ENCODE data around the gene DDRGK1. TPM values are rescaled to one million over a fixed set of nuclear protein-coding genes. Genes with fewer than 3 reads are reported as not detected.
"Not testable (repeated sequence)": the region's sequence is repeated elsewhere in the genome, so short reads cannot be mapped to it uniquely, and the experiment has no call there.

Gene DDRGK1
- total RNA-seq, 1 donor from 2014 or later: 59.3 TPM

DNA sequence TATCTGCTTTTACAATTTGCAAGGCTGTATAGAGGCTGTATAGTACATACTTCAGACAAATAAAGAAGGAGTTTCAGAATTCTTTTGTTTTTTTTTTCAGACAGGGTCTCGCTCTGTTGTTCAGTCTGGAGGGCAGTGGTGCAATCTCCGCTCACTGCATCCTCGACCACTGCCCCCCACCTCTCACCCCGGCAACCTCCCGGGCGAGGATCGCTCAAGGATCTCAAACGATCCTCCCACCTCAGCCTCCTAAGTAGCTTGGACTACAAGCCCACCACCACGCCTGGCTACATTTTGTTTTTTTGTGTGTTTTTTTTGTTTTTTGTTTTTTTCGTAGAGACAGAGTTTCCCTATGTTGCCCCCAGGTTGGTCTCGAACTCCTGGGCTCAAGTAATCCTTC is 46.7 kb downstream of the DDRGK1 start:
- H3K4me1 Mint-ChIP-seq (ENCODE audit: low read depth, unreplicated experiment): peaks cover 18% of the 10 kb centered on the region
- no peaks in the 10 kb centered on the region for H3K36me3 Mint-ChIP-seq (ENCODE audit: unreplicated experiment)
- H3K27ac Mint-ChIP-seq (ENCODE audit: unreplicated experiment): peak overlapping the region; percentile 76
- peak overlapping the region; percentile 83 for H3K4me3 Mint-ChIP-seq (ENCODE audit: unreplicated experiment)
- TF ChIP-seq, protein P1, sequence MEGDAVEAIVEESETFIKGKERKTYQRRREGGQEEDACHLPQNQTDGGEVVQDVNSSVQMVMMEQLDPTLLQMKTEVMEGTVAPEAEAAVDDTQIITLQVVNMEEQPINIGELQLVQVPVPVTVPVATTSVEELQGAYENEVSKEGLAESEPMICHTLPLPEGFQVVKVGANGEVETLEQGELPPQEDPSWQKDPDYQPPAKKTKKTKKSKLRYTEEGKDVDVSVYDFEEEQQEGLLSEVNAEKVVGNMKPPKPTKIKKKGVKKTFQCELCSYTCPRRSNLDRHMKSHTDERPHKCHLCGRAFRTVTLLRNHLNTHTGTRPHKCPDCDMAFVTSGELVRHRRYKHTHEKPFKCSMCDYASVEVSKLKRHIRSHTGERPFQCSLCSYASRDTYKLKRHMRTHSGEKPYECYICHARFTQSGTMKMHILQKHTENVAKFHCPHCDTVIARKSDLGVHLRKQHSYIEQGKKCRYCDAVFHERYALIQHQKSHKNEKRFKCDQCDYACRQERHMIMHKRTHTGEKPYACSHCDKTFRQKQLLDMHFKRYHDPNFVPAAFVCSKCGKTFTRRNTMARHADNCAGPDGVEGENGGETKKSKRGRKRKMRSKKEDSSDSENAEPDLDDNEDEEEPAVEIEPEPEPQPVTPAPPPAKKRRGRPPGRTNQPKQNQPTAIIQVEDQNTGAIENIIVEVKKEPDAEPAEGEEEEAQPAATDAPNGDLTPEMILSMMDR (IDR thresholded peaks at IDR 0.05; ENCODE audit: partially characterized antibody, unreplicated experiment): no peak
- peaks cover 7% of the 10 kb centered on the region for H3K27me3 Mint-ChIP-seq (ENCODE audit: unreplicated experiment)
- no peak for DNase-seq
- peaks cover 3% of the 10 kb centered on the region for H3K9me3 Mint-ChIP-seq (ENCODE audit: unreplicated experiment)

DNA sequence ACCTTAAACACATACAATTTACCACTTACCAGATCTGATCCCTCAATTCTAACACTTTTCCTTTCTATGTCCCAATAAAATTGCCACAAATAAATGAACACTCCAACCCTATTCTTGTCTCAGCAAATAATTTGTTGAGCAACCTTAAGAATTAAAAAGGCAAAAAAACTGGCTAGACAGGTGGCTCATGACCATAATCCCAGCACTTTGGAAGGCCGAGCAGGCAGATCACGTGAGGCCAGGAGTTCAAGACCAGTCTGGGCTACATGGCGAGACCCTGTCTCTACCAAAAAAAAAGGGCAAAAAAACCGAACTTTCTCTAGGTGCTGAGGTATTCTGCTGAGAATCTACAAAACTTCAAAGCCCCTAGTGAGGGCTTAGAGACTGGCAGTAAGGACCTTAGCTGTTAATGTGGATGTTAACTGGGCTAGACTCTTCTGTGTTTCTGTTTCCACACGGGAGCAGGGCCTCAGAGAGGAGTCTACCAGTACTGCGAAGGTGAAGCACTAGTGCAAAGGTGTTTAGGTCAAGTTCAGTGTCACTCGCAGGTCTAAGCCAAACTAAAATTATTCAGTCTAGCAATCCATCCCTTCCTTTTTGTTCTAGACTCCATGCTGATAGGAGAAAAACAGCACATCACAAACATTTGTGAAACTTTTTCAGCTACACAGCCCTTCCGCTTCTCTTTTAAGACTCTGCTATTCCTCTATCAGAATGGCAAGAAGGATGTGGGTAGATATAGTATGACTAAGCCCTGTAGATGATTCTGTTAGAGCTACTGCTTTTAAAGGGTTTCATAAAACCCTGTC is 47.5 kb downstream of the DDRGK1 start:
- Mint-ChIP-seq H3K27me3 (ENCODE audit: unreplicated experiment) (peaks cover 4% of the 10 kb centered on the region), H3K9me3 (ENCODE audit: unreplicated experiment) (peaks cover 3% of the 10 kb centered on the region), H3K4me3 (ENCODE audit: unreplicated experiment) (peak overlapping the region; percentile 46), H3K36me3 (ENCODE audit: unreplicated experiment) (no peaks in the 10 kb centered on the region), H3K4me1 (ENCODE audit: low read depth, unreplicated experiment) (peaks cover 15% of the 10 kb centered on the region), H3K27ac (ENCODE audit: unreplicated experiment) (no peak overlapping the region)
- no peak for DNase-seq
- TF ChIP-seq, protein P1 (IDR thresholded peaks at IDR 0.05; ENCODE audit: partially characterized antibody, unreplicated experiment): no peak

DNA sequence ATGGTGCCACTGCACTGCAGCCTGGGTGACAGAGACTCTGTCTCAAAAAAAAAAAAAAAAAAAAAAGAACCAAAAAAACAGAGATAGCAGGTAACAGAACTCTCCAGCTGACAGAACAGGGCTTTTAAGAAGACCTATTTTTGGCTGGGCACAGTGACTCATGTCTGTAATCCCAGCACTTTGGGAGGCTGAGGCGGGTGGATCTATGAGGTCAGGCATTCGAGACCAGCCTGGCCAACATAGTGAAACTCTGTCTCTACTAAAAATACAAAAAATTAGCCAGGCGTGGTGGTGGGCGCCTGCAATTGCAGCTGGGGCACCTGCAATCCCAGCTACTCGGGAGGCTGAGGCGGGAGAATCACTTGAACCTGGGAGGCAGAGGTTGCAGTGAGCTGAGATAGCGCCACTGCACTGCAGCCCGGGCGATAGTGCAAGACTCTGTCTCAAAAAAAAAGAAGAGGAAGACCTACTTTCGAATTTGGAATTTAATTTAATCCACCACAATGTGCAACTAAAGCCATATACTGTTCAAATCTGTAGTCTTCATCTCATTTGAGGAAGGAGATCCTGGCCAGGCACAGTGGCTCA is 52.3 kb downstream of the DDRGK1 start:
- H3K36me3 Mint-ChIP-seq (ENCODE audit: unreplicated experiment); H3K4me3 Mint-ChIP-seq (ENCODE audit: unreplicated experiment); H3K4me1 Mint-ChIP-seq (ENCODE audit: low read depth, unreplicated experiment): not testable (repeated sequence)

DNA sequence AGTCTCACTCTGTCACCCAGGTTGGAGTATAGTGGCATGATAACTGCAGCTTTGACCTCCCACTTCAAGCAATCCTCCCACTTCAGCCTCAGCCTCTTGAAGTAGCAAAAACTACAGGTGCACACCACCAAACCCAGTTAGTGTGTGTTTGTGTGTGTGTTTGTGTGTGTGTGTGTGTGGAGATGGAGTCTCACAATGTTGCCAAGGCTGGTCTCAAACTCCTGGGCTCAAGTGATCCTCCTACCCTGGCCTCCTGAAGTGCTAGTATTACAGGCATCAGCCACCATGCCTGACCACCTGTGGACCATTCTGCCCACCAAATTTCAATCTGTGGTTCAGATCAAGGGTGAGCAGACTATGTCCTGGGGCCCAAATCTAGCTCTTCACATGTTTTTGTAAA is 53.6 kb downstream of the DDRGK1 start:
- H3K27me3 Mint-ChIP-seq (ENCODE audit: unreplicated experiment): no peaks in the 10 kb centered on the region
- H3K4me3 Mint-ChIP-seq (ENCODE audit: unreplicated experiment): no peak overlapping the region
- no peak for DNase-seq
- peaks cover 7% of the 10 kb centered on the region for H3K4me1 Mint-ChIP-seq (ENCODE audit: low read depth, unreplicated experiment)
- no peak overlapping the region for H3K27ac Mint-ChIP-seq (ENCODE audit: unreplicated experiment)
- TF ChIP-seq, protein P1 (IDR thresholded peaks at IDR 0.05; ENCODE audit: partially characterized antibody, unreplicated experiment): no peak
- H3K36me3 Mint-ChIP-seq (ENCODE audit: unreplicated experiment): peaks cover 8% of the 10 kb centered on the region
- H3K9me3 Mint-ChIP-seq (ENCODE audit: unreplicated experiment): no peaks in the 10 kb centered on the region

More for the DNA sequence above, 52.3 kb downstream of the DDRGK1 start:
- H3K9me3 Mint-ChIP-seq (ENCODE audit: unreplicated experiment); H3K27me3 Mint-ChIP-seq (ENCODE audit: unreplicated experiment); DNase-seq; H3K27ac Mint-ChIP-seq (ENCODE audit: unreplicated experiment): not testable (repeated sequence)

DNA sequence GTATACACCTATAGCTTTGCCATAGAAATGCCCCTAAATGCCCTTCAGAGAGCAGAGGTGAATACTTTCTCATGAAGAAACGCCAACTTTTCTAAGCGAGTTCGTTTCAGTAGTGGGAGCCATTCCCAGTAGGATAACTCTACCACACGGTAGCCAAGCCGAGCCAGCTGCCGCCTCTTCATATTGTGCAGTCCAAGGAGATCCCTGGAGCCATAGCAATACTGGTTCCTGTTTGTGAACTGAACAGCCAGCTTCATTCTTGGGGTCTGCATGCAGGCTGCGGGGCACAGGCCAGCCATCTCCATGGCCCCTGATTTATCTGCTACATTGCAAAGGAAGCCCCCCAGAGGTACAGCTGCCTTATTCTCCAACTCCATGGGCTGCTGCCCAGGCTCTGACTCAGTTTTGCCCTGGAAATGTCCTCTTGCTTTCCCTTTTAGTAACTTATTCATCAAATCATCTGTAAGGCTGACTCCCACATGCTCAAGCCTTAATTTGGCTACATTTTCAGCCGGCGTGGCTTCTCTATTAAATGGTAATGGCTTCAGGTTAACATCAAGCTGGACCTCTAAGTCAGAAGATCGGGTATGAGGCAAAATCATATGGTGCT is 57.6 kb downstream of the DDRGK1 start:
- Mint-ChIP-seq H3K4me1 (ENCODE audit: low read depth, unreplicated experiment) (peaks cover 7% of the 10 kb centered on the region), H3K36me3 (ENCODE audit: unreplicated experiment) (peaks cover 8% of the 10 kb centered on the region), H3K9me3 (ENCODE audit: unreplicated experiment) (no peaks in the 10 kb centered on the region), H3K27ac (ENCODE audit: unreplicated experiment) (peak overlapping the region; percentile 15), H3K27me3 (ENCODE audit: unreplicated experiment) (no peaks in the 10 kb centered on the region), H3K4me3 (ENCODE audit: unreplicated experiment) (no peak overlapping the region)
- no peak for DNase-seq
- TF ChIP-seq, protein P1 (IDR thresholded peaks at IDR 0.05; ENCODE audit: partially characterized antibody, unreplicated experiment): no peak
